Natural killer cell (primary cell): Measurements from ENCODE around the gene CHST12. TPM values are rescaled to one million over a fixed set of nuclear protein-coding genes. Genes with fewer than 3 reads are reported as not detected.

Experiments used
- ATAC-seq, 3 donors: fragments of 150-1000 bp in 2 of 3; fragments of 200-7000 bp in 1 of 3; cut with Tn5 transposase; 1 replicate in 1 of 3; 2 replicates in 2 of 3; pipeline ENCODE4 v1.10.0; 2021; ENCODE audit warnings: mild to moderate bottlenecking in 2 of 3, moderate library complexity in 2 of 3
- DNase-seq, 2 donors: peaks; one replicate each; pipeline versions ENCODE4 v3.0.0 to v3.0.0-alpha.2; 2013 to 2021; ENCODE audit warnings: mixed read lengths in 1 of 2
- H3K27ac ChIP-seq: one replicate; pipeline ENCODE4 v1.5.1; 2013; ENCODE audit warnings: mild to moderate bottlenecking, low read length
- H3K27me3 ChIP-seq: one replicate; pipeline ENCODE4 v1.6.1; 2013; ENCODE audit warnings: low read length; ENCODE audit not compliant: control insufficient read depth, insufficient read depth
- H3K36me3 ChIP-seq: one replicate; pipeline ENCODE4 v1.6.1; 2013; ENCODE audit warnings: low read length; ENCODE audit not compliant: control insufficient read depth, insufficient read depth
- H3K4me1 ChIP-seq: one replicate; pipeline ENCODE4 v1.6.1; 2013; ENCODE audit warnings: low read length; ENCODE audit not compliant: control insufficient read depth, insufficient read depth
- H3K4me3 ChIP-seq: one replicate; pipeline ENCODE4 v1.5.1; 2013; ENCODE audit warnings: low read length
- H3K9me3 ChIP-seq: one replicate; pipeline ENCODE4 v1.6.1; 2013; ENCODE audit warnings: low read length; ENCODE audit not compliant: control insufficient read depth, insufficient read depth
- H3K27ac Mint-ChIP-seq, 2 donors: one replicate each; pipeline ENCODE4 v1.8.0; 2022; ENCODE audit warnings: mild to moderate bottlenecking in 2 of 2, mixed read lengths in 2 of 2, moderate library complexity in 1 of 2
- H3K27me3 Mint-ChIP-seq, 2 donors: one replicate each; pipeline ENCODE4 v1.8.0; 2022; ENCODE audit warnings: low read depth in 2 of 2, mixed read lengths in 2 of 2
- H3K36me3 Mint-ChIP-seq: one replicate; pipeline ENCODE4 v1.8.0; 2022; ENCODE audit warnings: mixed read lengths
- H3K4me1 Mint-ChIP-seq, 2 donors: one replicate each; pipeline ENCODE4 v1.8.0; 2022; ENCODE audit warnings: mixed read lengths in 2 of 2
- H3K4me3 Mint-ChIP-seq: one replicate; pipeline ENCODE4 v1.8.0; 2022; ENCODE audit warnings: mild to moderate bottlenecking, moderate library complexity, mixed read lengths
- H3K9me3 Mint-ChIP-seq, 2 donors: one replicate each; pipeline ENCODE4 v1.8.0; 2022; ENCODE audit warnings: mixed read lengths in 2 of 2
- CTCF ChIP-seq: fragments of 200-600 bp; IDR thresholded peaks from one replicate; pipeline ENCODE4 v1.8.0; 2022; ENCODE audit warnings: antibody characterized with exemption
- WGBS: methylation state at CpG from one replicate; pipeline ENCODE4 v1.1.7; 2013; ENCODE audit warnings: missing lambda C conversion rate; ENCODE audit not compliant: insufficient coverage; 5-methylcytosine and 5-hydroxymethylcytosine counted together
- intact Hi-C: fragments of 100-400 bp; cut with micrococcal nuclease; formaldehyde crosslinking; loops from one replicate; pipeline ENCODE4 v1.14.2; 2022
- total RNA-seq, 4 donors: library from RNA; stranded (reverse); fragments of 120-200 nt in 1 of 4; gene quantifications; one replicate each; pipeline versions ENCODE4 v1.2.3 to v1.2.4, GENCODE V29; 2013 to 2022

Gene CHST12
- total RNA-seq, 3 donors from 2014 or later (not counting 1 experiment from before 2014, with no cell fraction given), result 102 to 159 (median 124) TPM

- DNase-seq, result peak; percentile 30 to 36
- peaks cover 39 to 40% of the 10 kb centered on the region in 2 donors for H3K4me1 Mint-ChIP-seq
- Histone ChIP-seq H3K4me3 (peak overlapping the region; percentile 59), H3K9me3 (no peaks in the 10 kb centered on the region), H3K4me1 (peaks cover 41% of the 10 kb centered on the region), H3K36me3 (peaks cover 7% of the 10 kb centered on the region), H3K27me3 (no peaks in the 10 kb centered on the region), H3K27ac (peak overlapping the region; percentile 22)
- WGBS, result under 1% methylated on average over 92 of the region's 92 CpGs
- ATAC-seq, result no peak
- H3K4me3 Mint-ChIP-seq, result peak overlapping the region; percentile 96
- H3K27me3 Mint-ChIP-seq, result no peaks in the 10 kb centered on the region
- intact Hi-C loops, result loop anchor here (1.0 to 5.0 kb wide), 2 partner anchors 41 to 47 kb away; partner anchors contain the start of genes CHST12 and SNX8
- H3K27ac Mint-ChIP-seq, result peak overlapping the region; percentile 99 to 100
- no peaks in the 10 kb centered on the region for H3K9me3 Mint-ChIP-seq
- no peak for TF ChIP-seq CTCF
- no peaks in the 10 kb centered on the region for H3K36me3 Mint-ChIP-seq
These were observed 48.3 kb upstream of the CHST12 start for GRCh38 chr7:2354939-2355704.

- 7% methylated on average over 9 of the region's 9 CpGs for WGBS
- H3K27me3 ChIP-seq, result no peaks in the 10 kb centered on the region
- Mint-ChIP-seq H3K27ac (peak overlapping the region; percentile 54 to 99), H3K27me3 (no peaks in the 10 kb centered on the region), H3K9me3 (no peaks in the 10 kb centered on the region), H3K4me3 (peak overlapping the region; percentile 83), H3K4me1 (peaks cover 45 to 46% of the 10 kb centered on the region in 2 donors), H3K36me3 (no peaks in the 10 kb centered on the region)
- no peaks in the 10 kb centered on the region for H3K9me3 ChIP-seq
- DNase-seq (no peak), ATAC-seq (no peak)
- H3K36me3 ChIP-seq, result peaks cover 9% of the 10 kb centered on the region
- H3K4me3 ChIP-seq, result peak overlapping the region; percentile 59
- no peak overlapping the region for H3K27ac ChIP-seq
- intact Hi-C loops, result no loop called here
- TF ChIP-seq CTCF, result no peak
- peaks cover 41% of the 10 kb centered on the region for H3K4me1 ChIP-seq
These were observed 47.8 kb upstream of the CHST12 start for GRCh38 chr7:2355705-2356008.

GRCh38 chr7:2357165-2357564 lies 46.2 kb upstream of the CHST12 start:
- H3K9me3 ChIP-seq, result no peaks in the 10 kb centered on the region
- intact Hi-C loops, result no loop called here
- 84% methylated on average over 8 of the region's 8 CpGs for whole genome bisulfite sequencing
- H3K36me3 ChIP-seq, result peaks cover 18% of the 10 kb centered on the region
- Mint-ChIP-seq H3K27ac (peak overlapping the region; percentile 20 to 41), H3K27me3 (no peaks in the 10 kb centered on the region), H3K4me1 (peaks cover 48 to 49% of the 10 kb centered on the region in 2 donors), H3K36me3 (no peaks in the 10 kb centered on the region), H3K9me3 (no peaks in the 10 kb centered on the region), H3K4me3 (peak overlapping the region; percentile 83)
- no peaks in the 10 kb centered on the region for H3K27me3 ChIP-seq
- no peak overlapping the region for H3K27ac ChIP-seq
- DNase-seq (no peak), ATAC-seq (no peak)
- H3K4me1 ChIP-seq, result peaks cover 43% of the 10 kb centered on the region
- TF ChIP-seq CTCF, result no peak
- H3K4me3 ChIP-seq, result no peak overlapping the region
